HepG2 (cell line): Measurements from ENCODE around the gene HDAC4. TPM values are rescaled to one million over a fixed set of nuclear protein-coding genes. Genes with fewer than 3 reads are reported as not detected.

Source experiments
- ATAC-seq: fragments of 200-7000 bp; cut with Tn5 transposase; 3 replicates; pipeline ENCODE4 v1.9.1; 2020; ENCODE audit warnings: mild to moderate bottlenecking, moderate library complexity
- BruUV-seq: library from RNA; stranded (reverse); fragments of 400-500 nt; replicated peaks from 2 replicates; lab custom pipeline; 2021; lab: Mats Ljungman, UMichigan
- CTCF ChIA-PET: fragments of 300-600 bp; formaldehyde crosslinking; extraction: SDS; loops from one replicate; lab custom pipeline; 2021; ENCODE audit warnings: low total read pairs, inconsistent platforms, low intra/inter-chr PET ratio; lab: Yijun Ruan, JAX
- POLR2A ChIA-PET: fragments of 350-600 bp; sonication (Branson Sonifier 250); formaldehyde crosslinking; loops from one replicate; lab custom pipeline; 2020; ENCODE audit warnings: antibody characterized with exemption, inconsistent platforms; lab: Yijun Ruan, JAX
- DNase-seq: peaks from one replicate; pipeline ENCODE4 v3.0.0-alpha.2; 2015; ENCODE audit warnings: low spot score
- FAIRE-seq: peaks from 3 replicates; lab custom pipeline; 2011; peaks lifted over from hg19 to GRCh38; lab: Jason Lieb, UNC
- H2AFZ ChIP-seq: one replicate; pipeline ENCODE4 v1.6.1; 2011; ENCODE audit warnings: low read length, inconsistent platforms
- H3K27ac ChIP-seq: fragments of 300-600 bp; 3 replicates; pipeline ENCODE4 v1.8.0; 2011; ENCODE audit warnings: mixed run types, mild to moderate bottlenecking, mixed read lengths, low read length, inconsistent platforms; ENCODE audit not compliant: insufficient read depth; ENCODE audit errors: extremely low read length
- H3K27me3 ChIP-seq, 2 experiments: fragments of 200-600 bp in 1 of 2; 2 replicates in 1 of 2; 3 replicates in 1 of 2; pipeline versions ENCODE4 v1.6.0 to v1.8.0; 2011; ENCODE audit warnings: low read length in 2 of 2, mild to moderate bottlenecking in 2 of 2, moderate library complexity in 2 of 2, inconsistent platforms in 1 of 2; ENCODE audit not compliant: insufficient read depth in 2 of 2, control insufficient read depth in 1 of 2
- H3K36me3 ChIP-seq, 2 experiments: fragments of 200-600 bp in 1 of 2; replicated peaks in 1 of 2; 2 replicates in 1 of 2; 3 replicates in 1 of 2; pipeline versions ENCODE4 v1.5.1 to v1.8.0; 2011; ENCODE audit warnings: low read length in 2 of 2, inconsistent platforms in 1 of 2; ENCODE audit not compliant: insufficient read depth in 2 of 2, control insufficient read depth in 1 of 2
- H3K4me1 ChIP-seq: 2 replicates; pipeline ENCODE4 v1.5.1; 2012; ENCODE audit warnings: low read length, inconsistent platforms; ENCODE audit not compliant: insufficient read depth
- H3K4me2 ChIP-seq: 2 replicates; pipeline ENCODE4 v1.6.0; 2011; ENCODE audit warnings: low read depth, low read length, inconsistent platforms
- H3K4me3 ChIP-seq, 3 experiments: fragments of 200-600 bp in 1 of 3; sonication (generic), shearing (Covaris generic) in 1 of 3; replicated peaks in 1 of 3; 2 replicates each; pipeline ENCODE4 v1.5.1; 2011 to 2016; ENCODE audit warnings: low read length in 3 of 3, inconsistent platforms in 2 of 3, low read depth in 2 of 3, mild to moderate bottlenecking in 2 of 3, control low read depth in 1 of 3, mixed read lengths in 1 of 3; ENCODE audit not compliant: insufficient read depth in 1 of 3
- H3K79me2 ChIP-seq: one replicate; pipeline ENCODE4 v1.6.1; 2011; ENCODE audit warnings: low read length, inconsistent platforms; ENCODE audit not compliant: insufficient read depth
- H3K9ac ChIP-seq: 2 replicates; pipeline ENCODE4 v1.6.0; 2011; ENCODE audit warnings: mild to moderate bottlenecking, low read depth, low read length, inconsistent platforms; ENCODE audit not compliant: insufficient read depth
- H3K9me3 ChIP-seq: 2 replicates; pipeline ENCODE4 v1.5.1; 2012; ENCODE audit warnings: mild to moderate bottlenecking, low read length
- H4K20me1 ChIP-seq: 2 replicates; pipeline ENCODE4 v1.6.0; 2011; ENCODE audit warnings: inconsistent platforms, mild to moderate bottlenecking, low read length, moderate library complexity; ENCODE audit not compliant: insufficient read depth
- CCAR2 ChIP-seq: fragments of 200-400 bp; formaldehyde crosslinking; optimal IDR thresholded peaks from 2 replicates; pipeline ENCODE3; 2018; ENCODE audit warnings: low read depth, mild to moderate bottlenecking, low read length, moderate library complexity
- CENPT ChIP-seq: sonication (generic); formaldehyde crosslinking; IDR thresholded peaks from 2 replicates; pipeline ENCODE4 v1.8.0; 2022; ENCODE audit warnings: low read depth, mild to moderate bottlenecking, moderate library complexity, missing genetic modification reagents
- NFAT5 ChIP-seq: sonication (generic); formaldehyde crosslinking; IDR thresholded peaks from 2 replicates; pipeline ENCODE4 v1.4.0; 2020; ENCODE audit warnings: missing genetic modification reagents
- NFRKB ChIP-seq: fragments of 450-650 bp; IDR thresholded peaks from 2 replicates; pipeline ENCODE4 v1.6.1; 2017
- SNAPC2 ChIP-seq: sonication (generic); formaldehyde crosslinking; IDR thresholded peaks from 2 replicates; pipeline ENCODE4 v1.8.1; 2022; ENCODE audit warnings: mild to moderate bottlenecking, missing genetic modification reagents
- ZC3H4 ChIP-seq: sonication (generic); formaldehyde crosslinking; IDR thresholded peaks from 2 replicates; pipeline ENCODE4 v1.4.0; 2020; ENCODE audit warnings: missing genetic modification reagents, borderline replicate concordance
- WGBS: methylation state at CpG from one replicate; pipeline ENCODE4 v1.1.6; 2017; ENCODE audit warnings: low lambda C conversion rate; 5-methylcytosine and 5-hydroxymethylcytosine counted together
- in situ Hi-C: cut with HindIII; loops from 2 replicates; pipeline ENCODE4 v1.10.0; 2017; ENCODE audit warnings: low pct_unique_long_range_greater_than_20kb; ENCODE audit not compliant: extremely low pct_ligation_motif_present
- intact Hi-C: fragments of 100-400 bp; cut with micrococcal nuclease; formaldehyde crosslinking; loops from one replicate; pipeline ENCODE4 v1.10.0; 2022; ENCODE audit not compliant: unreplicated experiment
- polyA plus RNA-seq, 8 experiments: library from polyadenylated mRNA; depleted of rRNA in 3 of 8; stranded (reverse) in 7 of 8; unstranded in 1 of 8; fragments of >200 nt; fragmentation: Illumina TruSeq in 4 of 8; extraction: Trizol in 4 of 8; gene quantifications; 2 replicates each; pipeline versions ENCODE4 v1.2.1 to v1.2.3, GENCODE V29; 2011 to 2016; ENCODE audit warnings: low read depth in 4 of 8, missing spikeins in 1 of 8, mixed read lengths in 1 of 8; ENCODE audit not compliant: insufficient read depth in 1 of 8
- total RNA-seq, 5 experiments: library from RNA; depleted of rRNA; stranded (reverse); fragments of >200 nt; fragmentation: Illumina TruSeq; extraction: Trizol; gene quantifications; 2 replicates each; pipeline ENCODE4 v1.2.3, GENCODE V29; 2016; ENCODE audit warnings: low read depth in 1 of 5
- TF ChIP-seq, protein P1 (sequence below): sonication (generic); formaldehyde crosslinking; IDR thresholded peaks from 2 replicates; pipeline ENCODE4 v1.4.0; 2020; ENCODE audit warnings: missing genetic modification reagents, borderline replicate concordance

HDAC4 gene
- total and polyA plus RNA-seq, 2 of the 13 experiments (the other 11 are each of a cell fraction or from before 2014, with no cell fraction given) = 10.1 to 11.5 TPM

DNA sequence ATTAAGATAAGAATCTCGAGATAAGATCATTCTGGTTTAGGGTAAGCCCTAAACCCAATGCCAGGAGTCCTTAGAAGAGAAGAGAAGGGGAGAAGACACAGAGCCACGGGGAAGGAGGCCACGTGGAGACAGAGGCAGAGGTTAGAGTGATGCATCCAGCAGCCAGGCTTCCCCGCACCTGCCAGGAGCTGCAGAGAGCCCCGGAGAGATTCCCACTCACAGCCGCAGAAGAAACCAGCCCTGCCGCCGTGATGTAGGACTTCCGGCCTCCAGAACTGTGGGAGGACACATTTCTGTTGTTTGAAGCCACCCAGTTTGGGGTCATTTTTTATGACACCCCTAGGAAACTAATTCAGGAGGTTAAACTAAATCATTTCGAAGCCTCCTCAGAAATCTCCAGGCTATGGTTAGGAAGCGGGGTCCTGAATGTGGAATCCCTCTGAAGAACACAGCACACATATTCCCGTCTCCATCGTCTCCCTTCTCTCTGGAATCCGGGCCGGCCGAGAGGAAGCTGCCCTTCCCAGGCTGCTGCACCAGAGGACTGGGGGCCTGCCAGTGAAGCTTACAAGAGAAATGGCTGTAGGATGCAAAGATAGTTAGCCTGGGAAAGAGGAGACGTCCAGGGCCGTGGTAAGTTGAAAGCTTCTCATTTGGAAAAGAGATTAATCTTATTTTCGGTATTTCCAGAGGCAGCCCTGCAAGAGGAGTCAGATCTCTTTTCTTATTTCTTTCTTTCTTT lies 396.4 kb downstream of the HDAC4 start:
- no TSS peak for BruUV-seq

More for the DNA sequence above, 396.4 kb downstream of the HDAC4 start:
- H3K4me2 ChIP-seq = no peak overlapping the region
- FAIRE-seq (no peak), DNase-seq (no peak), ATAC-seq (no peak)
- no peaks in the 10 kb centered on the region for H4K20me1 ChIP-seq
- no peak overlapping the region for H3K4me3 ChIP-seq
- CTCF ChIA-PET = no interaction called here
- H3K79me2 ChIP-seq = no peaks in the 10 kb centered on the region
- in situ Hi-C loops (no loop called here), intact Hi-C loops (no loop called here)
- H3K9me3 ChIP-seq = no peaks in the 10 kb centered on the region
- no peak overlapping the region for H3K9ac ChIP-seq
- H3K27ac ChIP-seq = no peak overlapping the region
- peaks cover 6% of the 10 kb centered on the region for H3K4me1 ChIP-seq
- no peaks in the 10 kb centered on the region for H3K36me3 ChIP-seq
- POLR2A ChIA-PET = no interaction called here
- peaks cover 9 to 76% of the 10 kb centered on the region in 2 experiments; a peak in 4 of 5 replicates for H3K27me3 ChIP-seq
- H2AFZ ChIP-seq = no peak overlapping the region
- WGBS = 13% methylated on average over 18 of the region's 19 CpGs
- TF ChIP-seq NFAT5 (CRISPR knock-in tag) (no peak), ZC3H4 (CRISPR knock-in tag) (no peak), CENPT (CRISPR knock-in tag) (no peak), CCAR2 (no peak), SNAPC2 (CRISPR knock-in tag) (no peak), NFRKB (no peak)
- TF ChIP-seq, protein P1, sequence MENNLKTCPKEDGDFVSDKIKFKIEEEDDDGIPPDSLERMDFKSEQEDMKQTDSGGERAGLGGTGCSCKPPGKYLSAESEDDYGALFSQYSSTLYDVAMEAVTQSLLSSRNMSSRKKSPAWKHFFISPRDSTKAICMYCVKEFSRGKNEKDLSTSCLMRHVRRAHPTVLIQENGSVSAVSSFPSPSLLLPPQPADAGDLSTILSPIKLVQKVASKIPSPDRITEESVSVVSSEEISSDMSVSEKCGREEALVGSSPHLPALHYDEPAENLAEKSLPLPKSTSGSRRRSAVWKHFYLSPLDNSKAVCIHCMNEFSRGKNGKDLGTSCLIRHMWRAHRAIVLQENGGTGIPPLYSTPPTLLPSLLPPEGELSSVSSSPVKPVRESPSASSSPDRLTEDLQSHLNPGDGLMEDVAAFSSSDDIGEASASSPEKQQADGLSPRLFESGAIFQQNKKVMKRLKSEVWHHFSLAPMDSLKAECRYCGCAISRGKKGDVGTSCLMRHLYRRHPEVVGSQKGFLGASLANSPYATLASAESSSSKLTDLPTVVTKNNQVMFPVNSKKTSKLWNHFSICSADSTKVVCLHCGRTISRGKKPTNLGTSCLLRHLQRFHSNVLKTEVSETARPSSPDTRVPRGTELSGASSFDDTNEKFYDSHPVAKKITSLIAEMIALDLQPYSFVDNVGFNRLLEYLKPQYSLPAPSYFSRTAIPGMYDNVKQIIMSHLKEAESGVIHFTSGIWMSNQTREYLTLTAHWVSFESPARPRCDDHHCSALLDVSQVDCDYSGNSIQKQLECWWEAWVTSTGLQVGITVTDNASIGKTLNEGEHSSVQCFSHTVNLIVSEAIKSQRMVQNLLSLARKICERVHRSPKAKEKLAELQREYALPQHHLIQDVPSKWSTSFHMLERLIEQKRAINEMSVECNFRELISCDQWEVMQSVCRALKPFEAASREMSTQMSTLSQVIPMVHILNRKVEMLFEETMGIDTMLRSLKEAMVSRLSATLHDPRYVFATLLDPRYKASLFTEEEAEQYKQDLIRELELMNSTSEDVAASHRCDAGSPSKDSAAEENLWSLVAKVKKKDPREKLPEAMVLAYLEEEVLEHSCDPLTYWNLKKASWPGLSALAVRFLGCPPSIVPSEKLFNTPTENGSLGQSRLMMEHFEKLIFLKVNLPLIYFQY (CRISPR knock-in tag) = no peak
- TF ChIP-seq, all 625 proteins: peak for 0
